Activated gamma-delta T cell treated with anti-CD3 and anti-CD28 coated beads, Interleukin-2, amount 50 U/mL, for 16 hours (primary cell): ENCODE results near the gene QSOX1.
"Not testable (repeated sequence)": the region's sequence is repeated elsewhere in the genome, so short reads cannot be mapped to it uniquely, and the experiment has no call there.

Experiments used
- DNase-seq: peaks from one replicate; pipeline ENCODE4 v3.0.0-alpha.2; 2020; ENCODE audit warnings: low read depth

Gene QSOX1

DNA sequence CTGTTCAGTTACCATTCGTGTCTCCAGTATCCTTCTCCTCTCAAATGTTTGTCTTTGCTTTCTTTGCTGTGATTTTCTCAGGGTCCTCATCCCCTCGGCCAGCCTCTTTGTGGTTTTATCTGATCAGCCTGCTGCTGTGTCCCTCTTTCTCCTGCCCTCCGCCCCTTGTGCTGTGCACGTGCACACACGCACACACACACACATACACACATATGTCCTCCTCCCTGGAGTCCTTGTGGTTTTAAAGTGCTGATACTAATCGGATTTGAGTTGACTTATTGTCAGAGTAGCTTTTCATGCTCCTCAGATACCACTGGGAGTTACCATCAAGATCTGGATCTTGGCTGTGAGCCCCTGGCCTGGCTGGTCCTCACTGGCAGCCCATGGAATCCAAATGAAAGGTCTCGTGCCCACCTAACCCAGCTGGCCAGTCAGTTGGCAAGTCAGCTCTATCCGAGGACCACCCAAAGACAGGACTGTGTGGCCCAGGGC lies 34.1 kb downstream of the QSOX1 start:
- DNase-seq: no peak

DNA sequence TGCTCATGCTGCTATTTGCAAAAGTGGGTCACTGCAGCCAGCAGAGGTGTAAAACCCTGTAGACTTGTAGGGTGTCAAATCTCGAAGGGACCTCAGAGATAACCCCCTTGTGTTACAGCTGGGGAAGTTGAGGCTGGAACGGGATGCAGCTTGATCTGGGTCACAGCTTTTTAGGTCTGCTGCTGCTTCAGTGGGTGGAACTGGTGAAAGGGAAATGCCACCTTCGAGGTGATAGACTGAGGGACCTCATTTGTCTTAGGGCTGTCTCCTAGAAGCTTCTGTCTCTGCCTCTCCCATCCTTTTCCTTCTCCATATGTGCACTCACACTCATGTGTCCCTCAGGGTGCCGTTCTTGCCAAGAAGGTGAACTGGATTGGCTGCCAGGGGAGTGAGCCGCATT lies 35.4 kb downstream of the QSOX1 start:
- DNase-seq: no peak

GRCh38 chr1:180192172-180192571 lies 37.5 kb downstream of the QSOX1 start:
- DNase-seq: no peak

DNA sequence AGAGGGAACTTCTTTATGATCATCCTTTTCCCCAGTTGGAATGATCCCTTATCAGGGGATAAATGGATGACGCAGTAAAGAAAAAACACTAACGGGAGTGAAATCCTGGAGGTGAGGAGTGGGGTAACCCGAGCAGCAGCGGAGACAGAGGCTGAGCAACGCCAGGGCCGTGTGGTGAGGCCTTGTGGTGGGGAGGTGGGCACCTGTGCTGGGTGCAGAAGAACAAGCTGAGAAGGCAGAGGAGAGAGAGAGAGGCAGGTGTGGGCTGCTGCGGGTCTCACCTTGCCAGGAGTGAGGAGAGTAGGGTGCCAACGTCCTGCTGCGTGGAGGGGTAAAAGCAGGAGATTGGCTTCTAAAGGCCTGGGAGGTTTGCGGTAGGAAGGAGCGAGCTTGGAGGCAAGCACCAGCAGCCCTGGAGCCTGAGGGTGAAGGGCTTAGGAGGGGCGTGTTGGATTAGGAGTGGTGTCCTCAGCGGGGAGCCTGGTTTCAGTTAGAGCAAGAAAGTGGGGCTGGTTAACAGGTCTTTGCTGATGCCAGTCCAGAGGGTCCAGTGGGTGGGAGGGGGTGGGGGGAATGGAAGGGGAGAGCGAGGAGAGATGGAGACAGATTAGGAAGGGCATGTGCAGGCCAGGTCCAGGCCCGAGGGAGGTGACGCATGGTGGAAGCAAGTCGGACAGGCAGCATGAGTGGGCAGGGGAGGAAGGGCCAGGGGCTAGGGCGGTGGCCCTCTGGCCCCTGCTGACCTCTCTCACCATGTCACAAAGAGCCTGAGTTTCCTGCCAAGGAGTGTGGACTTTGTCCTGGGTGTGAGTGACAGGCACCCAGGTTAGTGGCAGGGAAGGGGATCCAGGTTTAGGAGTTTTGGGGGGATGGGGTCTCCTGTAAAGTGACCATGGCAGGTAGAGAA lies 38.7 kb downstream of the QSOX1 start:
- DNase-seq: no peak

GRCh38 chr1:180194048-180194425 lies 39.4 kb downstream of the QSOX1 start:
- no peak for DNase-seq

DNA sequence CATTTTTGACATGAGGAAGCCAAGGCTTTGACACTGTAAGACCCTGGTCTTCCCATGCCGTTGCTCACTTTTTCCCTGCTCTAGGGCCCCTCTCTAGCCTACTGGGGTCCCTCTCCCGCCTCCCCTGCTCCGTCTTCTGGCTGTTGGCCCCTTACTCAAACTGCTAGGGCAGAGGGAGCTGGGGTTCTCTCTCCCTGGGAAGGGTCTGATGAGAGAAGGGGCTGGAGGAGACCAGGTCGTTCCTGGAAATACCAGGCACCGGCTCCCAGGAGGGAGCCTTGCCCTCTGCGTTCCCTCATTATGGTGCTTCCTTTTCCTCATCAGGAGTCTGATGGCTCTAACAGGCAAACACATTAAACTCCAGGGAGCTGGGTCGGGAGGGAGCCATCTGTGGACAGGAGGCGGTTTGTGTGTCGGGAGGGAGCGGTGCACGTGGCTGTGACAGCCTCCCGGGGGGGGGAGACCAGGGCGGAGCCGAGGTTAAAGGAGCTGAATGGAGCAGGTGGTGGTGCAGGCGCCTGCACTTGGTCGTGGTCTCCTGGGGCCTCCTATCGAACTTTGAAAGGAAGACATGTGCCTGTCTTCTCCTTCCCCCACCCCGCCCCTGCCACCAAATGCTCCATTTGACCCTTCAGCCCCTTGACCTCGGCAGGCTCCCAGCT lies 40.0 kb downstream of the QSOX1 start:
- no peak for DNase-seq

GRCh38 chr1:180195401-180195800 lies 40.7 kb downstream of the QSOX1 start:
- no peak for DNase-seq

GRCh38 chr1:180195916-180196315 lies 41.2 kb downstream of the QSOX1 start:
- no peak for DNase-seq

GRCh38 chr1:180196436-180197003 lies 41.9 kb downstream of the QSOX1 start:
- no peak for DNase-seq

DNA sequence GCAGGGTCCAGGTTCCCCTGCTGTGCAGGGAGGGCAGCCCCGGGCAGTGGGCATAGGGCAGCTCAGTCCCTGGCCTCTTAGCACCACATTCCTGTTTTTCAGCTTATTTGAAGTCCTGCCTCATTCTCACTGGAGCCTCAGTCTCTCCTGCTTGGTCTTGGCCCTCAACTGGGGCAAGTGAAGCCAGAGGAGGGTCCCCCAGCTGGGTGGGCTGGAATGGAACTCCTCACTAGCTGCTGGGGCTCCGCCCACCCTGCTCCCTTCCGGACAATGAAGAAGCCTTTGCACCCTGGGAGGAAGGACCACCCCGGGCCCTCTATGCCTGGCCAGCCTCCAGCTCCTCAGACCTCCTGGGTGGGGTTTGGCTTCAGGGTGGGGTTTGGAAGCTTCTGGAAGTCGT lies 42.6 kb downstream of the QSOX1 start:
- DNase-seq: no peak

GRCh38 chr1:180198196-180198595 lies 43.5 kb downstream of the QSOX1 start:
- DNase-seq: no peak

DNA sequence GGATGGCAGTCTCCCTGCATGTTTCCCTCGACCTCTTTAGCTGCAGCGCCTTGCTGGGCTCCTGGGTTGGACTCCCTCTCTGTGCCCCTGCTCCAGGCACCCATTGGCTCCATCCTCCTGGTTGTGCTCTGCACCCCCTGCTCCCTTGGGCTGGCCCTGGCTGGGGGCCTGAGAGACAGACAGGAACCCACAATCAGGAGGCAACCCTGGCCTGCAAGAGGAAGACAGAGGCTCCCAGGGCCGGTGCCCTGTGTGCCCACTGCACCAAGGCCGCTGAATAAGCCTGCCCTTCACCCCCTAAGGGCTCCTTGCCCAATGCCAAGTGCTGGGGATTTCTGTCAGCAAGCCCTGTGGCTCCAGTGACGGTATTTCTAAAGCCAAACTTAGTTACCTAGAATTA lies 43.9 kb downstream of the QSOX1 start:
- no peak for DNase-seq

DNA sequence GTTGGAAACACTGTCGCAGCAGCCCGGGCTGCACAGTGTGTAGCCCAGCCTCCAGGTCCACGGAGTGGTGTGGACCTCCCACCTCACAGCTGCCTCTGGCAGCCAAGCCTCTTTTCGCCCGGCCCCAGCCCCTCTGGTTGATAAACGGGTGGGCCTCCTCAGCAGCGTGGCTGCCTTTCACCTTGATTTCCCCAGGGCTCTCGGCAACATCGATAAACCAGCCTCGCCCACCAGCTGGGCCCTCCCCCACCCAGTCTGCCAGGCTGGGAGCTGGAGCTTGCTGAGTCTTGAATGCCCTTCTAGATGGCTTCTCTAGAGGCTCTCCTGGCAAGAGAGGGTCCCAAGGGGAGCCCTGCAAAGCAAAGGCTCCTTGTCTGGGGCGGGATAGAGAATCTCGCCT lies 44.3 kb downstream of the QSOX1 start:
- no peak for DNase-seq

DNA sequence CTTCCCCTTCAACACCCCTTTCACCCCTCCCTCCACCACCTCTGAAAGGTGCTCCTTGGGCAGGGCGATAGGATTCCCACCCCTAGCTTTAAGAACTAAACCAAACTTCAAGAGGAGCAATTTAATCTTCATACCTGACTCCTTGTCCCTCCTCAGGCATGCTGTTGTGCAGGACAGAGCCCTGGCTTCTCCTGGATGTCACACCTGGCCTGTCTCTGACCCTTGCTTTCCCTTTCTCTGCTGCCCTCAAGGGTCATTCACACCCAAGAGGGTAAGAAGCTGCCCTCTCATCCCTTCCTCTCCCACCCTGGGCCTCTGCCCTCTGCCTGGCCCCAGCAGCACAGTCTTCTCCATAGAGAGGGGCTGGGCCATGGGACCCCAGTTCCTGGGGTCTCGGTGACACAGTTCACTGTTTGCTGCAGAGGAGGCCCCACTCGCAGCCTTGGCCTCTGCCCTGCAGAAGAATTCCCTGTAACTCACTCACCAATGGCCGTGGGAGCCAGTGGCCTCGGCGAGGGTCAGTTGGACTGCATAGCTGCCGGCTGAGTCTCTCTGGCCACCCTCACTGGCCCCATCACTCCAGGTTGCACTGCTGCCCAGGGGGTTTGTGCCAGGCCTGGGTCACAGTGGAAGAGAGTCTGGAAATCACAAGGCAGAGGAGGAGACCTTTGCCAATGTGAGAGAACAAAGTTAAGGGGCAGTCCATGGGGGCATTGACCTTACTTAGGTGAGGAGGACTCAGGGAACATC lies 47.0 kb downstream of the QSOX1 start:
- no peak for DNase-seq

DNA sequence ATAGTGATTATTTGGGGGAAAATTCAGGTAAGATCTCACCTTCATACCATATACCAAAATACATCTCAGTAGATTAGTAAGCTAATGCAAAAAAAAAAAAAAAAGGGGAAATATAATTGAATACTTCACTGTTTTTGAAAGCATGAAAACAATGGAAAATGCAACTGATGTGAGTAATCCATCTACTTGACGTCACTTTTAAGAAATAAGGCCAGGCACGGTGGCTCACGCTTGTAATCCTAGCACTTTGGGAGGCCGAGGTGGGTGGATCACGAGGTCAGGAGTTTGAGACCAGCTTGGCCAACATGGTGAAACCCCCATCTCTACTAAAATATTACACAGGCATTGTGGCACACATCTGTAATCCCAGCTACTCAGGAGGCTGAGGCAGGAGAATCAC lies 47.9 kb downstream of the QSOX1 start:
- DNase-seq: not testable (repeated sequence)

- DNase-seq: no peak
These were observed 49.6 kb downstream of the QSOX1 start for GRCh38 chr1:180204231-180204630.

DNA sequence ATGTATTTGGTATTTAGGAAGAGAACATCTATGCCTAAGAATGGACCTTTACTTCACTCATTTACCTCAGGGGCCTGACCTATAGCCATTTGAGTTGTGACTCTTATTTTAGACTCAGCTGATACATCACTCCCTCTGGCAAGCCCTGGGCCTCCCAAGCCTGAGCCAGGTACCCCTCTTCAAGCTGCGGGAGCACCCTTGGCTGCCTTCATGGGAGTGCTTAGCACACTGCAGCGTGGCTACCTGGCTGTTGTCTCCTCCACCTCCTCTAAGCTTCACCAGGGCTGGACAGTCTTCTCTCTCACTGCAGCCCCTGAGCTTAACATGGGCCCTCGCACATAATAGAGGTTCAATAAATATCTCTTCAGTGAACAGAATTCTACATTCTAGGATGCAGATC lies 51.9 kb downstream of the QSOX1 start:
- DNase-seq: no peak

- DNase-seq: no peak
These were observed 53.6 kb downstream of the QSOX1 start for GRCh38 chr1:180208264-180208663.

DNA sequence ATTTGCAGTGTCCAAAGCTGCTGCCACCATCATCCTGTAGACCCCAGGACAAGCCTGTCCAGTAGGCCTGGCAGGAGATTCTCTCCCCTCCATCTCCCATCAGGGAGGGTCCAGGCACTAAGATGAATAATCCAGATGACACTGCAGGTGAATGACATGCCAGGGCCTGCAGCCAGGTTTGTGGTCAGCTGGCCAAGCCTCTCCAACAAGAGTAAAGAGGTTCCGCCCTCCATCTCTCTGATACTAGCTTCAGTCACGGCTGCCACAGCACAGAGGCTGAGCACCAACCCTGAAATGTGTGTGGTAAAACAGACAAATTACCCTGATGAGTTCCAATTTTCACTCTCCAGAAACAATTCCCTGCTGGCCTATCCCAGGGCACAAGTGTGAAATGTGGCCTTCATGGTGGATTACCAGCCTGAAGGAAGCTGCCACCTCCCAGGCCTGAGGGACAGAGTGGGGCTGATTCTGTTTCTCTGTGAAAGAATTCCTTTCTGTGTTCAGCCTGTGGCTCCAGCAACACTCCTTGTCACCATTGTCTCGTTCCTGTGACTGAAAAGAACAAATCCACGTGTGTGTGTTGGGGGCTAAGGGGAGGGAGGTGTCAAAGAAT lies 55.4 kb downstream of the QSOX1 start:
- no peak for DNase-seq

- DNase-seq: no peak
These were observed 56.6 kb downstream of the QSOX1 start for GRCh38 chr1:180211156-180211859.

DNA sequence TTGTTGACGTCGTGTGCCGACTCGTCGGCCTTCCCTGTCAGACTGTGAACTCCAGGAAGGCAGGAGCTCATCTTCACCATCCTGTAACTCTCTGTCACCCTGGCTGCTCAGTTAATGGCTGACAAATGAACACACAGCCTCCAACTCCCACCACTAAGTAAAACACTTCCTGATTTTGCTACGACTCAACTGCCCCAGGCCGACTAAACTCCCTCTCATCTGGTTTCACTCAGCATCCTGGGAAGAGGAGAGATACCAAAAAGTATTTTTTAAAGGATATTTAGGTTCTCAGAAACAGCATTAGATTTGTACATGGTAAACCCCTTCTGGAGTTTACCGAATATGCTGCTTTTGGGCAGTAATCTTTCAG lies 57.2 kb downstream of the QSOX1 start:
- DNase-seq: no peak
